IMR-90 (cell line): Measurements from ENCODE around the gene UPB1. TPM values are rescaled to one million over a fixed set of nuclear protein-coding genes. Genes with fewer than 3 reads are reported as not detected.

Source experiments
- ATAC-seq: fragments of 200-7000 bp; cut with Tn5 transposase; 2 replicates; pipeline ENCODE4 v1.9.1; 2020; ENCODE audit warnings: low read depth, mild to moderate bottlenecking, moderate library complexity
- BruUV-seq: library from RNA; stranded (reverse); fragments of 400-500 nt; replicated peaks from 2 replicates; lab custom pipeline; 2021; lab: Mats Ljungman, UMichigan
- CTCF ChIA-PET: fragments of 300-600 bp; formaldehyde crosslinking; extraction: SDS; loops from one replicate; lab custom pipeline; 2021; ENCODE audit warnings: antibody characterized with exemption; lab: Yijun Ruan, JAX
- POLR2A ChIA-PET: fragments of 300-600 bp; sonication (Branson Sonifier 250); formaldehyde crosslinking; loops from one replicate; lab custom pipeline; 2022; ENCODE audit warnings: antibody characterized with exemption; ENCODE audit not compliant: unreplicated experiment; lab: Charles Lee
- DNase-seq: peaks from one replicate; pipeline ENCODE4 v3.0.0; 2013
- H2AFZ ChIP-seq: replicated peaks from 2 replicates; pipeline ENCODE3; 2013; ENCODE audit warnings: low read length, mild to moderate bottlenecking; ENCODE audit not compliant: poor library complexity
- H2AK5ac ChIP-seq: 2 replicates; pipeline ENCODE4 v1.6.1; 2013; ENCODE audit warnings: low read depth, low read length, inconsistent platforms
- H2AK9ac ChIP-seq: replicated peaks from 2 replicates; pipeline ENCODE3; 2013; ENCODE audit warnings: mild to moderate bottlenecking, low read depth, low read length, moderate library complexity; ENCODE audit not compliant: poor library complexity
- H2BK120ac ChIP-seq: 2 replicates; pipeline ENCODE4 v1.6.1; 2013; ENCODE audit warnings: low read depth, low read length, inconsistent platforms
- H2BK15ac ChIP-seq: 3 replicates; pipeline ENCODE4 v1.6.1; 2013; ENCODE audit warnings: low read depth, low read length, inconsistent platforms
- H2BK20ac ChIP-seq: 2 replicates; pipeline ENCODE4 v1.6.1; 2013; ENCODE audit warnings: low read depth, mild to moderate bottlenecking, inconsistent platforms, low read length, moderate library complexity
- H2BK5ac ChIP-seq: 2 replicates; pipeline ENCODE4 v1.6.1; 2013; ENCODE audit warnings: mild to moderate bottlenecking, low read depth, low read length, inconsistent platforms; ENCODE audit not compliant: poor library complexity, severe bottlenecking
- H3K14ac ChIP-seq: replicated peaks from 2 replicates; pipeline ENCODE4 v1.6.1; 2013; ENCODE audit warnings: low read depth, low read length, inconsistent platforms
- H3K18ac ChIP-seq: 2 replicates; pipeline ENCODE4 v1.6.1; 2013; ENCODE audit warnings: low read depth, low read length, control low read depth
- H3K23ac ChIP-seq: 2 replicates; pipeline ENCODE4 v1.6.1; 2013; ENCODE audit warnings: low read depth, low read length, inconsistent platforms
- H3K27ac ChIP-seq: 2 replicates; pipeline ENCODE4 v1.5.1; 2013; ENCODE audit warnings: mild to moderate bottlenecking, control low read depth, low read length; ENCODE audit not compliant: insufficient read depth
- H3K27me3 ChIP-seq: 2 replicates; pipeline ENCODE4 v1.6.1; 2013; ENCODE audit warnings: low read length; ENCODE audit not compliant: control insufficient read depth, insufficient read depth
- H3K36me3 ChIP-seq: 2 replicates; pipeline ENCODE4 v1.6.1; 2013; ENCODE audit warnings: low read length, mixed read lengths; ENCODE audit not compliant: control insufficient read depth, insufficient read depth
- H3K4ac ChIP-seq: 2 replicates; pipeline ENCODE4 v1.6.1; 2013; ENCODE audit warnings: low read depth, low read length, inconsistent platforms
- H3K4me1 ChIP-seq: 2 replicates; pipeline ENCODE4 v1.6.1; 2013; ENCODE audit warnings: low read length, mixed read lengths; ENCODE audit not compliant: control insufficient read depth, insufficient read depth
- H3K4me2 ChIP-seq: 2 replicates; pipeline ENCODE4 v1.6.1; 2013; ENCODE audit warnings: low read depth, mild to moderate bottlenecking, control low read depth, low read length, moderate library complexity
- H3K4me3 ChIP-seq: 2 replicates; pipeline ENCODE4 v1.5.1; 2013; ENCODE audit warnings: low read depth, mild to moderate bottlenecking, control low read depth, low read length, moderate library complexity; ENCODE audit not compliant: insufficient read depth
- H3K56ac ChIP-seq: 2 replicates; pipeline ENCODE4 v1.6.1; 2013; ENCODE audit warnings: low read length, inconsistent platforms; ENCODE audit not compliant: insufficient read depth; ENCODE audit errors: extremely low read depth
- H3K79me1 ChIP-seq, 2 experiments: 2 replicates each; pipeline ENCODE4 v1.6.1; 2013; ENCODE audit warnings: low read length in 2 of 2, inconsistent platforms in 1 of 2, low read depth in 1 of 2
- H3K9ac ChIP-seq: 2 replicates; pipeline ENCODE4 v1.6.1; 2013; ENCODE audit warnings: low read depth, low read length, control low read depth
- H3K9me1 ChIP-seq: 2 replicates; pipeline ENCODE4 v1.6.1; 2013; ENCODE audit warnings: low read length, inconsistent platforms; ENCODE audit not compliant: insufficient read depth
- H3K9me3 ChIP-seq: 2 replicates; pipeline ENCODE4 v1.6.1; 2013; ENCODE audit warnings: low read length; ENCODE audit not compliant: control insufficient read depth, insufficient read depth
- H4K20me1 ChIP-seq: 2 replicates; pipeline ENCODE4 v1.6.1; 2013; ENCODE audit warnings: low read length, inconsistent platforms; ENCODE audit not compliant: insufficient read depth
- H4K5ac ChIP-seq: 2 replicates; pipeline ENCODE4 v1.6.1; 2013; ENCODE audit warnings: mild to moderate bottlenecking, low read depth, low read length, control low read depth
- H4K8ac ChIP-seq, 2 experiments: 2 replicates each; pipeline ENCODE4 v1.6.1; 2013; ENCODE audit warnings: low read depth in 2 of 2, low read length in 2 of 2, control low read depth in 1 of 2, inconsistent platforms in 1 of 2
- H4K91ac ChIP-seq: 2 replicates; pipeline ENCODE4 v1.6.1; 2013; ENCODE audit warnings: low read depth, low read length, inconsistent platforms; ENCODE audit not compliant: insufficient read depth
- BHLHE40 ChIP-seq: fragments of 150-350 bp; IDR thresholded peaks from 2 replicates; pipeline ENCODE4 v1.6.1; 2016; ENCODE audit warnings: mild to moderate bottlenecking, low read depth, low read length
- CEBPB ChIP-seq: IDR thresholded peaks from 2 replicates; pipeline ENCODE4 v1.6.1; 2012; ENCODE audit warnings: low read depth, low read length, improper control_type of control experiment
- CHD1 ChIP-seq: IDR thresholded peaks from 2 replicates; pipeline ENCODE4 v1.6.1; 2012; ENCODE audit warnings: low read depth, low read length, improper control_type of control experiment
- MAFK ChIP-seq: IDR thresholded peaks from 2 replicates; pipeline ENCODE4 v1.6.1; 2012; ENCODE audit warnings: low read depth, low read length, improper control_type of control experiment
- POLR2A ChIP-seq: IDR thresholded peaks from 2 replicates; pipeline ENCODE4 v1.6.1; 2012; ENCODE audit warnings: mild to moderate bottlenecking, low read depth, low read length
- RAD21 ChIP-seq: IDR thresholded peaks from 2 replicates; pipeline ENCODE4 v1.6.1; 2012; ENCODE audit warnings: low read length, improper control_type of control experiment
- RCOR1 ChIP-seq: IDR thresholded peaks from 2 replicates; pipeline ENCODE4 v1.6.1; 2012; ENCODE audit warnings: mild to moderate bottlenecking, low read length, improper control_type of control experiment; ENCODE audit not compliant: insufficient replicate concordance
- RFX5 ChIP-seq: IDR thresholded peaks from 2 replicates; pipeline ENCODE4 v1.8.0; 2012; ENCODE audit warnings: low read depth, mild to moderate bottlenecking, low read length, moderate library complexity
- SMC3 ChIP-seq: fragments of 150-350 bp; IDR thresholded peaks from 2 replicates; pipeline ENCODE4 v1.6.1; 2016; ENCODE audit warnings: low read depth, mild to moderate bottlenecking, antibody characterized with exemption, low read length, moderate library complexity
- WGBS, 2 experiments: methylation state at CpG; one replicate each; pipeline versions ENCODE4 v1.1.5 to v1.1.7; 2013; ENCODE audit warnings: missing lambda C conversion rate in 2 of 2; ENCODE audit not compliant: insufficient read length in 1 of 2; ENCODE audit errors: extremely low coverage in 2 of 2; 5-methylcytosine and 5-hydroxymethylcytosine counted together
- dilution Hi-C: fragments of 300-500 bp; cut with HindIII; formaldehyde crosslinking; loops from one replicate; pipeline ENCODE4 v1.14.3; 2018; ENCODE audit warnings: low sequenced_read_pairs; ENCODE audit not compliant: unreplicated experiment
- in situ Hi-C: fragments of 300-500 bp; cut with MboI; formaldehyde crosslinking; loops from 3 replicates; pipeline ENCODE4 v1.14.3; 2019; ENCODE audit warnings: low sequenced_read_pairs, inconsistent platforms, mixed read lengths
- intact Hi-C: fragments of 100-400 bp; cut with micrococcal nuclease; formaldehyde crosslinking; loops from 2 replicates; pipeline ENCODE4 v1.10.0; 2022
- polyA plus RNA-seq, 3 experiments: library from polyadenylated mRNA; depleted of rRNA; stranded (reverse); fragments of >200 nt; gene quantifications; 2 replicates each; pipeline ENCODE4 v1.2.3, GENCODE V29; 2012; ENCODE audit warnings: low replicate concordance in 1 of 3
- total RNA-seq: library from RNA; depleted of rRNA; stranded (reverse); fragments of >200 nt; gene quantifications from 2 replicates; pipeline ENCODE4 v1.2.3, GENCODE V29; 2012
- TF ChIP-seq, protein P1 (sequence below): conservative IDR thresholded peaks from 2 replicates; pipeline ENCODE4 v1.5.1; 2012; ENCODE audit warnings: mild to moderate bottlenecking, low read depth, low read length, improper control_type of control experiment

Gene UPB1
- total and polyA plus RNA-seq, 2 of the 4 experiments (the other 2 are of a cell fraction), result under 0.01 to 0.02 TPM

DNA sequence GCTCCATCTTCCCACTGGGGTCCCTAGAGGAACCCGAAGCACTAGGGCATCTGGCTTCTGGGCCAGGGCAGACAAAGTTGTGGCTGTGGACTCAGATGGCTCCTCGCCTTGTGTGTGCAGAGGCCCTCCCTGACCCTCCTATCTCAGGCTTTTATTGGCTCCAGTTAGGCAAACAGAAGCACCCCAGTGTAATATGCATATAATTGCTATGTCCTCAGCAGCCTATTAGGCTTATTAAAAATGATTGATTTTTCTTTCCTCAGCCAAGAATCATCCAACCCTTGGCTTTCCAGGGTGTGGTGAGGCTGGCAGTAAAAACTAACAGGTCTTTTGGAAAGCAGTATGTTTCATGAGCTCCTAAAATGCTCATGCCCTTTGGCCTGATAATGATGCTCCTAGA, 22.3 kb downstream of the UPB1 start:
- no peak for DNase-seq
- in situ Hi-C loops, result no loop called here

More for the DNA sequence above, 22.3 kb downstream of the UPB1 start:
- Histone ChIP-seq H3K9ac (no peak overlapping the region), H3K23ac (no peak overlapping the region), H3K79me1 (no peaks in the 10 kb centered on the region), H4K20me1 (no peaks in the 10 kb centered on the region), H2AFZ (no peak overlapping the region), H3K27ac (no peak overlapping the region), H2BK15ac (no peak overlapping the region), H3K36me3 (no peaks in the 10 kb centered on the region), H2BK120ac (no peak overlapping the region), H2AK5ac (0 out of 2 replicates have a peak overlapping the region, but pooled peaks have one; percentile 52), H3K4me3 (no peak overlapping the region), H3K18ac (no peak overlapping the region), H4K91ac (no peak overlapping the region), H2BK5ac (no peak overlapping the region), H3K9me1 (no peaks in the 10 kb centered on the region), H3K4me2 (no peak overlapping the region), H3K56ac (no peak overlapping the region), H3K14ac (no peak overlapping the region), H3K4ac (no peak overlapping the region), H4K5ac (no peak overlapping the region), H3K27me3 (peaks cover 9% of the 10 kb centered on the region), H2AK9ac (peak overlapping the region; percentile 71), H2BK20ac (no peak overlapping the region), H3K9me3 (no peaks in the 10 kb centered on the region), H4K8ac (no peak overlapping the region), H3K4me1 (peaks cover 2% of the 10 kb centered on the region)
- BruUV-seq, result no TSS peak
- ChIA-PET CTCF (interaction anchor here (1.4 kb wide), 1 partner anchor 12 kb away, joined by 3 read pairs; no protein-coding TSS in a partner anchor), POLR2A (no interaction called here)
- intact Hi-C loops, result no loop called here
- dilution Hi-C loops, result no loop called here
- TF ChIP-seq BHLHE40 (no peak), MAFK (no peak), POLR2A (no peak), RAD21 (no peak), SMC3 (no peak), CHD1 (no peak), RFX5 (no peak), RCOR1 (no peak), CEBPB (no peak)
- TF ChIP-seq, protein P1, sequence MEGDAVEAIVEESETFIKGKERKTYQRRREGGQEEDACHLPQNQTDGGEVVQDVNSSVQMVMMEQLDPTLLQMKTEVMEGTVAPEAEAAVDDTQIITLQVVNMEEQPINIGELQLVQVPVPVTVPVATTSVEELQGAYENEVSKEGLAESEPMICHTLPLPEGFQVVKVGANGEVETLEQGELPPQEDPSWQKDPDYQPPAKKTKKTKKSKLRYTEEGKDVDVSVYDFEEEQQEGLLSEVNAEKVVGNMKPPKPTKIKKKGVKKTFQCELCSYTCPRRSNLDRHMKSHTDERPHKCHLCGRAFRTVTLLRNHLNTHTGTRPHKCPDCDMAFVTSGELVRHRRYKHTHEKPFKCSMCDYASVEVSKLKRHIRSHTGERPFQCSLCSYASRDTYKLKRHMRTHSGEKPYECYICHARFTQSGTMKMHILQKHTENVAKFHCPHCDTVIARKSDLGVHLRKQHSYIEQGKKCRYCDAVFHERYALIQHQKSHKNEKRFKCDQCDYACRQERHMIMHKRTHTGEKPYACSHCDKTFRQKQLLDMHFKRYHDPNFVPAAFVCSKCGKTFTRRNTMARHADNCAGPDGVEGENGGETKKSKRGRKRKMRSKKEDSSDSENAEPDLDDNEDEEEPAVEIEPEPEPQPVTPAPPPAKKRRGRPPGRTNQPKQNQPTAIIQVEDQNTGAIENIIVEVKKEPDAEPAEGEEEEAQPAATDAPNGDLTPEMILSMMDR, result no peak
- no CpG with 5 or more reads among the region's 2 CpGs for WGBS, 2 experiments
- ATAC-seq, result no peak
